Nephron progenitor cell (in vitro differentiated cells): ENCODE measurements around the gene TTBK1.
A peak's percentile ranks its signal among the peaks of the same experiment; 100 is the strongest.

ENCODE experiments used
- DNase-seq: peaks from one replicate; pipeline ENCODE4 v3.0.0; 2021
- H3K27ac Mint-ChIP-seq: 2 replicates; pipeline ENCODE4 v1.8.0; 2021; ENCODE audit warnings: mild to moderate bottlenecking, moderate library complexity, mixed read lengths
- H3K27me3 Mint-ChIP-seq: 2 replicates; pipeline ENCODE4 v1.8.0; 2021; ENCODE audit warnings: mild to moderate bottlenecking, low read depth, mixed read lengths; ENCODE audit not compliant: poor library complexity
- H3K36me3 Mint-ChIP-seq: 2 replicates; pipeline ENCODE4 v1.8.0; 2021; ENCODE audit warnings: low read depth, mixed read lengths
- H3K4me1 Mint-ChIP-seq: 2 replicates; pipeline ENCODE4 v1.8.0; 2021; ENCODE audit warnings: mixed read lengths
- H3K4me3 Mint-ChIP-seq: 2 replicates; pipeline ENCODE4 v1.8.0; 2021; ENCODE audit warnings: mild to moderate bottlenecking, moderate library complexity, mixed read lengths
- H3K9me3 Mint-ChIP-seq: 2 replicates; pipeline ENCODE4 v1.8.0; 2021; ENCODE audit warnings: mild to moderate bottlenecking, moderate library complexity, mixed read lengths
- CTCF ChIP-seq: fragments of 200-600 bp; sonication (generic); IDR thresholded peaks from 2 replicates; pipeline ENCODE4 v1.5.0; 2021; ENCODE audit warnings: antibody characterized with exemption

TTBK1 gene

GRCh38 chr6:43242908-43243663, at the start of gene TTBK1:
TSS of gene TTBK1 (plus strand) at chr6:43243481. CDS start at chr6:43246661, 3,180 bp downstream.
- no peak for TF ChIP-seq CTCF
- peaks cover 19% of the 10 kb centered on the region for H3K4me1 Mint-ChIP-seq
- H3K27ac Mint-ChIP-seq = no peak within 1 kb of the TSS
- H3K9me3 Mint-ChIP-seq = peaks cover 12% of the 10 kb centered on the region
- H3K36me3 Mint-ChIP-seq = no peaks in the 10 kb centered on the region
- H3K27me3 Mint-ChIP-seq = peaks cover 4% of the 10 kb centered on the region
- no peak within 1 kb of the TSS for H3K4me3 Mint-ChIP-seq
- DNase-seq = peak; percentile 61

DNA sequence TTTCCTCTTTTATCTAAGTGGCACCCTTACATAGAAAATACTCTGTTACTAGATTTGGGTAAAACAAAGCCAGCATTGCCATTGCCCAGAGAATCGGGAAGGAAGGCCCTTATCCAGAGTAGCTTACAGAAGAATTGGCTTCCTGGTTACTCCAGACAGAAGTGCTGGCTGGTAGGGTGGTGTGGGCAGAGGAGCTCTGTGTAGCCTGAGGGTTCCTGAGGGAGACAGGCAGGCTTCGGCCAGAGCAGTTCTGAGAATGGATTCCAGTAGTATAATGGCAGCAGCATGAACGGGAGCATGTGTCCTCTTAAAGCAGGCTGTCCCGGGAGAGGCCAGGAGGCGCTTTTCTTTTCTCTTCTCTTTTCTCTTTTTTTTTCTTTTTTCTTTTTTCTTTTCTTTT, 49.4 kb upstream of the TTBK1 start:
- H3K27me3 Mint-ChIP-seq = no peaks in the 10 kb centered on the region
- H3K4me3 Mint-ChIP-seq = no peak overlapping the region
- peaks cover 17% of the 10 kb centered on the region for H3K4me1 Mint-ChIP-seq
- peaks cover 38% of the 10 kb centered on the region for H3K36me3 Mint-ChIP-seq
- TF ChIP-seq CTCF = no peak
- H3K9me3 Mint-ChIP-seq = no peaks in the 10 kb centered on the region
- no peak overlapping the region for H3K27ac Mint-ChIP-seq
- DNase-seq = no peak

DNA sequence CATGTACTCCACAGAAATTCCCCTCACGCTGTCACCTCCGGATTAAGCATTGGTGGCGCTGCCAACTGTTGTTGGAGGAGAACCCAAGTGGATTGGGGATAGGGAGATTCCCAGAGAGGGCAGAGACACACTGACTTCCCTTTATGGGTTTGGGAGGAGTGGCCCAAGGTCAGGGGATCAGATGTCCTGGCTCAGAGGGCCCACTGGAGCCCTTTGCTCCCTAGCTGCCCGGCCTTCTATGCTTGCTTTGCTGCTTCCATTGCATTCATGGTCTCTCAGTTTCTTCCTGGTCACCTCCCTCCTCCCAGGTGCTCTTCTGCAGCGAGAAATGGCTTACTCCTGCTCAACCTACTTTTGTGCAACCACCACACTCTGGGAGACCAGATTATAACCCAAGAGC, 46.9 kb upstream of the TTBK1 start:
- H3K27me3 Mint-ChIP-seq = no peaks in the 10 kb centered on the region
- no peaks in the 10 kb centered on the region for H3K9me3 Mint-ChIP-seq
- TF ChIP-seq CTCF = no peak
- H3K4me3 Mint-ChIP-seq = no peak overlapping the region
- no peak for DNase-seq
- H3K27ac Mint-ChIP-seq = peak overlapping the region; percentile 86
- peaks cover 17% of the 10 kb centered on the region for H3K4me1 Mint-ChIP-seq
- H3K36me3 Mint-ChIP-seq = peaks cover 38% of the 10 kb centered on the region

GRCh38 chr6:43199912-43200311, 43.4 kb upstream of the TTBK1 start:
- H3K36me3 Mint-ChIP-seq = peaks cover 19% of the 10 kb centered on the region
- H3K9me3 Mint-ChIP-seq = no peaks in the 10 kb centered on the region
- no peak overlapping the region for H3K4me3 Mint-ChIP-seq
- peaks cover 4% of the 10 kb centered on the region for H3K27me3 Mint-ChIP-seq
- H3K4me1 Mint-ChIP-seq = peaks cover 17% of the 10 kb centered on the region
- no peak overlapping the region for H3K27ac Mint-ChIP-seq
- DNase-seq = no peak
- no peak for TF ChIP-seq CTCF

DNA sequence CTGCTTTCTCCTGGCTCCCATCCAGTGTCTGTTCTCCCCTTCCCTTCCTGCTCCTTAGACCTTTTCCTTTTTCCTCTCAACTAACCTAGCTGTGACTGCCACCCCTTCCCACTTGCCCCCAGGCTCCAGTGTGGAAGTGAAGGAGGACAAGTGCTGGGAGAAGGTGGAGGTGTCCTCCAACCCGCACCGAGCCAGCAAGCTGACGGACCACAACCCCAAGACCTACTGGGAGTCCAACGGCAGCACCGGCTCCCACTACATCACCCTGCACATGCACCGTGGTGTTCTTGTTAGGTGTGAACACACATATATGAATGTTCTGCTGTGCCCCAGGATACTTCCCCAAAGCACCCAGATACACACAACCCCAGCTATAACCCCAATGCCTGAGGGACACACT, 42.7 kb upstream of the TTBK1 start:
- H3K27ac Mint-ChIP-seq = no peak overlapping the region
- no peaks in the 10 kb centered on the region for H3K9me3 Mint-ChIP-seq
- no peak for TF ChIP-seq CTCF
- peaks cover 13% of the 10 kb centered on the region for H3K4me1 Mint-ChIP-seq
- DNase-seq = no peak
- peaks cover 4% of the 10 kb centered on the region for H3K27me3 Mint-ChIP-seq
- H3K4me3 Mint-ChIP-seq = no peak overlapping the region
- H3K36me3 Mint-ChIP-seq = peaks cover 19% of the 10 kb centered on the region

DNA sequence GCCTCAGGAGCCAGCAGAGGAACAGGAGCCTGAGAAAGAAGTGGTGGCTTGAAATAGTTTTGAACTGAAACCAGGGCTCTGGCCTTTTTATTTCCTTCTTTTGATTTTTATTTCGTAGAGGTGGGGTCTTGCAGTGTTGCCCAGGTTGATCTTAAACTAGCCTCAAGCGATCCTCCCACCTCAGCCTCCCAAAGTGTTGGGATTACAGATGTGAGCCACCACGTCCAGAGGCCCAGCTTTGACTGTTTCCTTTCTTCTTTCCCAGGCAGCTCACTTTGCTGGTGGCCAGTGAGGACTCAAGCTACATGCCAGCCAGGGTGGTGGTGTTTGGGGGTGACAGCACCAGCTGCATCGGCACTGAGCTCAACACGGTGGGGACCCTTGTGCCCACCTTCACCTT, 40.8 kb upstream of the TTBK1 start:
- no peak for TF ChIP-seq CTCF
- H3K4me3 Mint-ChIP-seq = no peak overlapping the region

More for the DNA sequence above, 40.8 kb upstream of the TTBK1 start:
- H3K27me3 Mint-ChIP-seq = peaks cover 4% of the 10 kb centered on the region
- H3K9me3 Mint-ChIP-seq = no peaks in the 10 kb centered on the region
- peaks cover 24% of the 10 kb centered on the region for H3K36me3 Mint-ChIP-seq
- H3K4me1 Mint-ChIP-seq = no peaks in the 10 kb centered on the region
- no peak overlapping the region for H3K27ac Mint-ChIP-seq
- no peak for DNase-seq
